H1 (cell line): Measurements from ENCODE around the gene SNX25. TPM values are rescaled to one million over a fixed set of nuclear protein-coding genes. Genes with fewer than 3 reads are reported as not detected.

Experiments used
- BACH1 ChIP-seq: IDR thresholded peaks from 2 replicates; pipeline ENCODE4 v1.6.1; 2012; ENCODE audit warnings: low read length, improper control_type of control experiment
- CHD2 ChIP-seq: IDR thresholded peaks from 2 replicates; pipeline ENCODE4 v1.6.1; 2012; ENCODE audit warnings: low read length, improper control_type of control experiment
- CREB1 ChIP-seq: IDR thresholded peaks from 2 replicates; pipeline ENCODE4 v1.6.1; 2012; ENCODE audit warnings: inconsistent platforms
- FOSL1 ChIP-seq: IDR thresholded peaks from 2 replicates; pipeline ENCODE4 v1.6.1; 2011; ENCODE audit warnings: mild to moderate bottlenecking, low read depth, low read length, moderate library complexity; ENCODE audit not compliant: insufficient read depth
- JUN ChIP-seq: IDR thresholded peaks from 2 replicates; pipeline ENCODE4 v1.6.1; 2011; ENCODE audit warnings: low read depth, mild to moderate bottlenecking, improper control_type of control experiment, low read length
- JUND ChIP-seq: IDR thresholded peaks from 2 replicates; pipeline ENCODE4 v1.6.1; 2011; ENCODE audit warnings: mild to moderate bottlenecking, improper control_type of control experiment, low read length
- RNF2 ChIP-seq: fragments of 200-900, 300-1000 bp; sonication (generic); IDR thresholded peaks from 2 replicates; pipeline ENCODE4 v1.7.1; 2016; ENCODE audit warnings: borderline replicate concordance, low read depth, mild to moderate bottlenecking, antibody characterized with exemption, low read length; ENCODE audit not compliant: poor library complexity, severe bottlenecking; ENCODE audit errors: missing control alignments
- RXRA ChIP-seq: IDR thresholded peaks from 2 replicates; pipeline ENCODE4 v1.6.1; 2011; ENCODE audit warnings: low read depth, mild to moderate bottlenecking, low read length, moderate library complexity; ENCODE audit not compliant: insufficient read depth
- SRF ChIP-seq: IDR thresholded peaks from 2 replicates; pipeline ENCODE4 v1.6.1; 2011; ENCODE audit warnings: mild to moderate bottlenecking, low read depth, low read length, moderate library complexity
- SUZ12 ChIP-seq: fragments of 200-600 bp; sonication (generic); IDR thresholded peaks from 2 replicates; pipeline ENCODE4 v1.6.1; 2012; ENCODE audit warnings: mild to moderate bottlenecking, inconsistent platforms, low read length, moderate library complexity, mixed read lengths
- TBP ChIP-seq: IDR thresholded peaks from 2 replicates; pipeline ENCODE4 v1.6.1; 2011; ENCODE audit warnings: low read depth, low read length, improper control_type of control experiment
- TCF12 ChIP-seq: IDR thresholded peaks from 2 replicates; pipeline ENCODE4 v1.6.1; 2011; ENCODE audit warnings: low read depth, mild to moderate bottlenecking, low read length
- TEAD4 ChIP-seq: IDR thresholded peaks from 2 replicates; pipeline ENCODE4 v1.6.1; 2012; ENCODE audit warnings: low read depth, low read length, inconsistent platforms, mixed read lengths
- polyA plus RNA-seq, 7 experiments: library from polyadenylated mRNA; depleted of rRNA in 3 of 7; stranded (reverse) in 5 of 7; unstranded in 2 of 7; fragments of >200 nt in 5 of 7; fragments of 200-250 nt in 2 of 7; gene quantifications; 1 replicate in 5 of 7; 2 replicates in 1 of 7; 4 replicates in 1 of 7; pipeline versions ENCODE4 v1.2.1 to v1.2.3, GENCODE V29; 2011 to 2013; ENCODE audit warnings: missing spikeins in 2 of 7, mixed read lengths in 2 of 7
- total RNA-seq: library from RNA; stranded (reverse); fragmentation: NEBNext Ultra II Directional; extraction: Animal tissue kit (Norgen Biotek cat#: 25700); gene quantifications from 2 replicates; pipeline ENCODE4 v1.2.1, GENCODE V29; 2021
- TF ChIP-seq, protein P1 (sequence below): IDR thresholded peaks from 2 replicates; pipeline ENCODE4 v1.6.1; 2011; ENCODE audit warnings: low read depth, mild to moderate bottlenecking, low read length; ENCODE audit not compliant: insufficient read depth
- TF ChIP-seq, protein P2 (sequence below): IDR thresholded peaks from 2 replicates; pipeline ENCODE4 v1.6.1; 2011; ENCODE audit warnings: low read length, improper control_type of control experiment

SNX25 gene
- total and polyA plus RNA-seq, 2 of the 8 experiments (the other 6 are each of a cell fraction or from before 2014, with no cell fraction given): 5.4 to 19.9 TPM

GRCh38 chr4:185318679-185319078, 109.3 kb downstream of the SNX25 start (continued):
- TF ChIP-seq SUZ12 (no peak), RNF2 (no peak), CHD2 (no peak), BACH1 (peak; percentile 97), FOSL1 (no peak), TEAD4 (no peak), JUND (peak; percentile 88), JUN (peak; percentile 63; the same call in 1 of the 2 replicates), SRF (no peak), RXRA (no peak), TBP (no peak), CREB1 (no peak), TCF12 (no peak)
- TF ChIP-seq, protein P1, sequence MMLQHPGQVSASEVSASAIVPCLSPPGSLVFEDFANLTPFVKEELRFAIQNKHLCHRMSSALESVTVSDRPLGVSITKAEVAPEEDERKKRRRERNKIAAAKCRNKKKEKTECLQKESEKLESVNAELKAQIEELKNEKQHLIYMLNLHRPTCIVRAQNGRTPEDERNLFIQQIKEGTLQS: no peak
- TF ChIP-seq, protein P2, sequence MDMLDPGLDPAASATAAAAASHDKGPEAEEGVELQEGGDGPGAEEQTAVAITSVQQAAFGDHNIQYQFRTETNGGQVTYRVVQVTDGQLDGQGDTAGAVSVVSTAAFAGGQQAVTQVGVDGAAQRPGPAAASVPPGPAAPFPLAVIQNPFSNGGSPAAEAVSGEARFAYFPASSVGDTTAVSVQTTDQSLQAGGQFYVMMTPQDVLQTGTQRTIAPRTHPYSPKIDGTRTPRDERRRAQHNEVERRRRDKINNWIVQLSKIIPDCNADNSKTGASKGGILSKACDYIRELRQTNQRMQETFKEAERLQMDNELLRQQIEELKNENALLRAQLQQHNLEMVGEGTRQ: no peak
- TF ChIP-seq, all 59 proteins: peak for 12
